HG03097 (cell line): ENCODE data around the gene HLX.

Experiments
- ATAC-seq: cut with Tn5 transposase; IDR thresholded peaks from one replicate; pipeline ENCODE4 v1.9.1; 2021; ENCODE audit not compliant: unreplicated experiment, low FRiP score

HLX gene

GRCh38 chr1:220922951-220923350, 43.7 kb downstream of the HLX start:
- ATAC-seq, result no peak

DNA sequence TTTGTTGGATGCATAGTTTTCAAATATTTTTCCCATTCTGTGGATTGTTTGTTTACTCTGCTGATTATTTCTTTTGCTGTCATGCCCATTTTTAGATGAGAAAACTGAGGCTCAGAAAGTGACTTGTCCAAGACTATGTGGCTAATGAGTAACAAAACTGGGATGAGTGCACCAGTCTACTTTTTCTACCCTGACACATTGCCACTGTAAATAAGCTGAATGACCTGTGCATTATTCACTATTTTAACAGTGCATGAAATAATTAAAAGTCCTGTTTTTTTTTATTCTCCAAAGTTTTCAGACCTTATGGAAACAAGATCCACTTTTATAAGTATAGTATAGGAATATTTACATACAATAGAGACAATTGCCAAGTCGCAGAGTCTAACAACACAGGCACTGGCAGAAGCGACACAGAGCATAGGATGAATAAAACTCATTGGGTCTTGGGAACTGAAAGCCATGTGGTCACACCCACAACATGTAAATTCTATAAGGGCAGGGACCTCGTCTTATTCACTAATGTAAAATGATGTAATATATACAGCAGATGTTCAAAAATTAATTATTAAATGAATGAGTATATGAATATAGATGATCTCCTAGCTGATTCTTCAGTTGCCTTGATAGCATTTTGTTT, 45.2 kb downstream of the HLX start:
- ATAC-seq, result no peak

- ATAC-seq, result no peak
Observed at GRCh38 chr1:220925707-220926106, 46.5 kb downstream of the HLX start.

GRCh38 chr1:220926146-220926545, 46.9 kb downstream of the HLX start:
- ATAC-seq, result no peak

DNA sequence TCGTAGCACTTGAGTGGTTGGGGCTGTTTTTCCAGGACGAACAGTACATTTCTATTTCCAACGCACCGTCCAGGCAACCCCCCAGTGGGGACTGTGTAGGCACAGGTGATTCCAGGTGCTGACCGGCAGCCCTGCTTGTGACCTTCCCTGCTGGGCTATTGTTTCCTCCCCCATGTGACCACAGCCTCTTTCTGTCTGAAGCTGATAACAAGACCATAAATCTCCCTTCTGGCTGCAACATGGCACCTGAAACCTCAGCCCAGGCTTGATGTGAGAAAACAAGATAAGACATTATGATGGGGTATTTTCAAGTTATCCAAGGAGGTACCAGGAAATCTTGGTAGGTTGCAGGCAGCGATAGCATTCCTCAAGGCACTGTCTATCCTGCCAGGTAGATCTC, 48.2 kb downstream of the HLX start:
- ATAC-seq, result no peak

- ATAC-seq, result no peak
Observed at GRCh38 chr1:220928320-220928719, 49.1 kb downstream of the HLX start.

DNA sequence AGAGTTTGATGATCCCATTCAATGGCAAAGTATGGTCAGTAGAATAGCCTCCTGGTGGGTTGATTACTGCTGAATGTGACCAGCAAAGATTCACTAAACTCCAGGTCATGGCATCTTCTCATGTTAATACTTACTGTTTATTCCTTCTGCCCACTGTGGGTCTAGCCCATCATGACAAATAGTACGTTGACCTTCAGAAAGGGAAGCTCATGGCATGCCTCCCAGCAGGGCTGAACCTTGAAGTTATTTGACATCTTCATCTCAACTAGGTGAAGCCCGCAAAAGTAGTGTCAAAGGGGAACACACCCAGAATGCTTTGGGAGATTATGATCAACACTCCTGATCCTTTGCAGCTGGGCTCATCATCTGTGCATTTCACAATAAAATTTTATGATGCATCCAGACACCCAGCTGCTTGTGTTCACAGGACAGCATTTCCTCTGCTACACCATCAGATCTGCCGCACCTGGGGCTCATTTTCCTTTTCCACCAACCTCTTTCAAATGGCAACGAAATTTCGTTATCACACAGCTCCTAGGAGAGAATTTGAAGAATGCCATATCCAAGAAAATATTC, 49.6 kb downstream of the HLX start:
- ATAC-seq, result no peak

GRCh38 chr1:220929304-220929703, 50.1 kb downstream of the HLX start:
- ATAC-seq, result no peak
